Neural progenitor cell (in vitro differentiated cells): Measurements from ENCODE around the gene MMP21. TPM values are rescaled to one million over a fixed set of nuclear protein-coding genes. Genes with fewer than 3 reads are reported as not detected.
A peak's percentile ranks its signal among the peaks of the same experiment; 100 is the strongest.

Source experiments
- DNase-seq: peaks from one replicate; pipeline ENCODE4 v3.0.0-alpha.2; 2016; ENCODE audit warnings: low spot score
- H2AFZ ChIP-seq: fragments of 200-600 bp; sonication (generic); replicated peaks from 2 replicates; pipeline ENCODE4 v1.6.1; 2016; ENCODE audit warnings: antibody characterized with exemption
- H3F3A ChIP-seq: fragments of 200-600 bp; sonication (generic); 2 replicates; pipeline ENCODE4 v1.6.1; 2016; ENCODE audit warnings: antibody characterized with exemption, low read depth
- H3K27ac ChIP-seq: fragments of 200-600 bp; sonication (generic); 2 replicates; pipeline ENCODE4 v1.5.1; 2016; ENCODE audit warnings: mild to moderate bottlenecking
- H3K27me3 ChIP-seq: fragments of 200-600 bp; sonication (generic); 2 replicates; pipeline ENCODE4 v1.6.1; 2016; ENCODE audit warnings: mild to moderate bottlenecking, moderate library complexity
- H3K36me3 ChIP-seq: fragments of 200-600 bp; sonication (generic); 2 replicates; pipeline ENCODE4 v1.5.1; 2016
- H3K4me1 ChIP-seq: fragments of 200-600 bp; sonication (generic); 2 replicates; pipeline ENCODE4 v1.6.1; 2016; ENCODE audit warnings: mixed run types
- H3K4me2 ChIP-seq: fragments of 200-600 bp; sonication (generic); 2 replicates; pipeline ENCODE4 v1.6.1; 2016
- H3K4me3 ChIP-seq: fragments of 200-600 bp; sonication (generic); 2 replicates; pipeline ENCODE4 v1.5.1; 2016
- H3K79me2 ChIP-seq: fragments of 200-600 bp; sonication (generic); 2 replicates; pipeline ENCODE4 v1.6.1; 2016; ENCODE audit warnings: low read depth
- H3K9ac ChIP-seq: fragments of 200-600 bp; sonication (generic); 2 replicates; pipeline ENCODE4 v1.6.1; 2016
- H3K9me3 ChIP-seq: fragments of 200-600 bp; sonication (generic); 2 replicates; pipeline ENCODE4 v1.5.1; 2016; ENCODE audit warnings: low read depth
- H4K20me1 ChIP-seq: fragments of 200-600 bp; sonication (generic); 2 replicates; pipeline ENCODE4 v1.6.1; 2016; ENCODE audit warnings: low read depth
- H3K27ac Mint-ChIP-seq: 3 replicates; pipeline ENCODE4 v1.8.0; 2021; ENCODE audit warnings: mixed read lengths
- H3K27me3 Mint-ChIP-seq: 2 replicates; pipeline ENCODE4 v1.8.0; 2022; ENCODE audit warnings: low read depth, mild to moderate bottlenecking, inconsistent platforms, moderate library complexity, mixed read lengths; ENCODE audit not compliant: insufficient read depth
- H3K36me3 Mint-ChIP-seq: 3 replicates; pipeline ENCODE4 v1.8.0; 2021; ENCODE audit warnings: mixed read lengths
- H3K4me1 Mint-ChIP-seq: 3 replicates; pipeline ENCODE4 v1.8.0; 2021; ENCODE audit warnings: mixed read lengths
- H3K4me3 Mint-ChIP-seq: 3 replicates; pipeline ENCODE4 v1.8.0; 2021; ENCODE audit warnings: mild to moderate bottlenecking, moderate library complexity, mixed read lengths
- H3K9me3 Mint-ChIP-seq: 3 replicates; pipeline ENCODE4 v1.8.0; 2020; ENCODE audit warnings: mixed read lengths
- CTCF ChIP-seq: fragments of 200-600 bp; sonication (generic); IDR thresholded peaks from 2 replicates; pipeline ENCODE4 v1.5.1; 2017; ENCODE audit warnings: antibody characterized with exemption, mild to moderate bottlenecking
- EZH2 ChIP-seq: fragments of 200-600 bp; sonication (generic); IDR thresholded peaks from 2 replicates; pipeline ENCODE4 v1.6.1; 2017; ENCODE audit warnings: antibody characterized with exemption, mild to moderate bottlenecking, moderate library complexity
- EZH2phosphoT487 ChIP-seq: fragments of 200-600 bp; sonication (generic); IDR thresholded peaks from 2 replicates; pipeline ENCODE4 v1.6.1; 2017; ENCODE audit warnings: antibody characterized with exemption
- total RNA-seq: library from RNA; depleted of rRNA; stranded (reverse); fragments of >200 nt; gene quantifications from 2 replicates; pipeline ENCODE4 v1.2.3, GENCODE V29; 2015; ENCODE audit warnings: low replicate concordance

The MMP21 gene
- total RNA-seq, 1 donor from 2014 or later: not detected

GRCh38 chr10:125782616-125783015 is 7.0 kb upstream of the MMP21 start:
- no peaks in the 10 kb centered on the region for H4K20me1 ChIP-seq
- H3K27me3 ChIP-seq: no peaks in the 10 kb centered on the region
- H3K9ac ChIP-seq: no peak overlapping the region
- Mint-ChIP-seq H3K4me1 (peaks cover 18% of the 10 kb centered on the region), H3K4me3 (peak overlapping the region; percentile 57), H3K27ac (peak overlapping the region; percentile 93), H3K36me3 (peaks cover under 1% of the 10 kb centered on the region), H3K27me3 (peaks cover 4% of the 10 kb centered on the region), H3K9me3 (peaks cover 6% of the 10 kb centered on the region)
- no peak overlapping the region for H3K4me3 ChIP-seq
- H3F3A ChIP-seq: no peaks in the 10 kb centered on the region
- H3K4me2 ChIP-seq: no peak overlapping the region
- H3K79me2 ChIP-seq: no peaks in the 10 kb centered on the region
- no peak overlapping the region for H2AFZ ChIP-seq
- no peaks in the 10 kb centered on the region for H3K4me1 ChIP-seq
- no peaks in the 10 kb centered on the region for H3K9me3 ChIP-seq
- H3K36me3 ChIP-seq: no peaks in the 10 kb centered on the region
- TF ChIP-seq EZH2: no peak
- TF ChIP-seq CTCF: no peak
- no peak for TF ChIP-seq EZH2phosphoT487
- no peak overlapping the region for H3K27ac ChIP-seq
- DNase-seq: no peak

GRCh38 chr10:125782054-125782453 is 6.4 kb upstream of the MMP21 start:
- Histone ChIP-seq H4K20me1 (no peaks in the 10 kb centered on the region), H3K9me3 (no peaks in the 10 kb centered on the region), H3K27ac (no peak overlapping the region), H3K4me2 (no peak overlapping the region), H3K4me3 (no peak overlapping the region), H2AFZ (no peak overlapping the region), H3K27me3 (no peaks in the 10 kb centered on the region), H3K79me2 (no peaks in the 10 kb centered on the region), H3K4me1 (no peaks in the 10 kb centered on the region), H3F3A (no peaks in the 10 kb centered on the region), H3K36me3 (no peaks in the 10 kb centered on the region), H3K9ac (no peak overlapping the region)
- Mint-ChIP-seq H3K27ac (peak overlapping the region; percentile 93), H3K9me3 (peaks cover 6% of the 10 kb centered on the region), H3K36me3 (no peaks in the 10 kb centered on the region), H3K27me3 (peaks cover 4% of the 10 kb centered on the region), H3K4me3 (no peak overlapping the region), H3K4me1 (peaks cover 18% of the 10 kb centered on the region)
- TF ChIP-seq EZH2 (no peak), EZH2phosphoT487 (no peak), CTCF (no peak)
- no peak for DNase-seq

GRCh38 chr10:125781374-125781773 is 5.8 kb upstream of the MMP21 start:
- no peak for TF ChIP-seq EZH2phosphoT487
- no peak for TF ChIP-seq CTCF
- TF ChIP-seq EZH2: no peak

More at GRCh38 chr10:125781374-125781773, 5.8 kb upstream of the MMP21 start:
- no peaks in the 10 kb centered on the region for H3K36me3 ChIP-seq
- no peak overlapping the region for H2AFZ ChIP-seq
- H3K27me3 ChIP-seq: no peaks in the 10 kb centered on the region
- no peak overlapping the region for H3K27ac Mint-ChIP-seq
- no peaks in the 10 kb centered on the region for H3K4me1 ChIP-seq
- H3K9me3 Mint-ChIP-seq: peaks cover 6% of the 10 kb centered on the region
- H3K9me3 ChIP-seq: no peaks in the 10 kb centered on the region
- H3K36me3 Mint-ChIP-seq: no peaks in the 10 kb centered on the region
- no peak overlapping the region for H3K9ac ChIP-seq
- H3K4me1 Mint-ChIP-seq: peaks cover 18% of the 10 kb centered on the region
- no peaks in the 10 kb centered on the region for H3F3A ChIP-seq
- no peak overlapping the region for H3K4me2 ChIP-seq
- H3K27me3 Mint-ChIP-seq: peaks cover 4% of the 10 kb centered on the region
- H3K4me3 ChIP-seq: no peak overlapping the region
- no peak overlapping the region for H3K4me3 Mint-ChIP-seq
- H3K79me2 ChIP-seq: no peaks in the 10 kb centered on the region
- H4K20me1 ChIP-seq: no peaks in the 10 kb centered on the region
- no peak overlapping the region for H3K27ac ChIP-seq
- DNase-seq: no peak
